Measurements from ENCODE around the gene LRP1B. TPM values are rescaled to one million over a fixed set of nuclear protein-coding genes. Genes with fewer than 3 reads are reported as not detected.

Gene LRP1B
- total RNA-seq, 1 experiment from 2014 or later: not detected

- DNase-seq (ENCODE audit: low spot score): no peak
- in situ Hi-C loops (cut with HindIII; ENCODE audit: low sequenced_read_pairs): no loop called here
Measured at GRCh38 chr2:141517852-141518421, 612.9 kb downstream of the LRP1B start.

GRCh38 chr2:141517180-141517851 is 613.5 kb downstream of the LRP1B start:
- in situ Hi-C loops (cut with HindIII; ENCODE audit: low sequenced_read_pairs): no loop called here
- no peak for DNase-seq (ENCODE audit: low spot score)

GRCh38 chr2:141515931-141516330 is 614.9 kb downstream of the LRP1B start:
- no peak for DNase-seq (ENCODE audit: low spot score)
- in situ Hi-C loops (cut with HindIII; ENCODE audit: low sequenced_read_pairs): no loop called here

- in situ Hi-C loops (cut with HindIII; ENCODE audit: low sequenced_read_pairs): no loop called here
- DNase-seq (ENCODE audit: low spot score): no peak
Measured at GRCh38 chr2:141513853-141514252, 617.0 kb downstream of the LRP1B start.

- DNase-seq (ENCODE audit: low spot score): peak; percentile 52
- in situ Hi-C loops (cut with HindIII; ENCODE audit: low sequenced_read_pairs): no loop called here
Measured at GRCh38 chr2:141508806-141509595, 621.8 kb downstream of the LRP1B start.

- in situ Hi-C loops (cut with HindIII; ENCODE audit: low sequenced_read_pairs): no loop called here
- no peak for DNase-seq (ENCODE audit: low spot score)
Measured at GRCh38 chr2:141508086-141508752, 622.6 kb downstream of the LRP1B start.

GRCh38 chr2:141506135-141506534 is 624.7 kb downstream of the LRP1B start:
- in situ Hi-C loops (cut with HindIII; ENCODE audit: low sequenced_read_pairs): no loop called here
- no peak for DNase-seq (ENCODE audit: low spot score)

- in situ Hi-C loops (cut with HindIII; ENCODE audit: low sequenced_read_pairs): no loop called here
- no peak for DNase-seq (ENCODE audit: low spot score)
Measured at GRCh38 chr2:141501752-141502151, 629.1 kb downstream of the LRP1B start.

- in situ Hi-C loops (cut with HindIII; ENCODE audit: low sequenced_read_pairs): no loop called here
- DNase-seq (ENCODE audit: low spot score): no peak
Measured at GRCh38 chr2:141499123-141499522, 631.7 kb downstream of the LRP1B start.

GRCh38 chr2:141498561-141498960 is 632.3 kb downstream of the LRP1B start:
- DNase-seq (ENCODE audit: low spot score): no peak
- in situ Hi-C loops (cut with HindIII; ENCODE audit: low sequenced_read_pairs): no loop called here

- no peak for DNase-seq (ENCODE audit: low spot score)
- in situ Hi-C loops (cut with HindIII; ENCODE audit: low sequenced_read_pairs): no loop called here
Measured at GRCh38 chr2:141497272-141497671, 633.5 kb downstream of the LRP1B start.

GRCh38 chr2:141496810-141497209 is 634.0 kb downstream of the LRP1B start:
- in situ Hi-C loops (cut with HindIII; ENCODE audit: low sequenced_read_pairs): no loop called here
- DNase-seq (ENCODE audit: low spot score): no peak

GRCh38 chr2:141493936-141494335 is 636.9 kb downstream of the LRP1B start:
- in situ Hi-C loops (cut with HindIII; ENCODE audit: low sequenced_read_pairs): no loop called here
- DNase-seq (ENCODE audit: low spot score): peak; percentile 62

GRCh38 chr2:141492816-141493215 is 638.0 kb downstream of the LRP1B start:
- no peak for DNase-seq (ENCODE audit: low spot score)
- in situ Hi-C loops (cut with HindIII; ENCODE audit: low sequenced_read_pairs): no loop called here

GRCh38 chr2:141490886-141491285 is 639.9 kb downstream of the LRP1B start:
- in situ Hi-C loops (cut with HindIII; ENCODE audit: low sequenced_read_pairs): no loop called here

GRCh38 chr2:141482697-141483096 is 648.1 kb downstream of the LRP1B start:
- in situ Hi-C loops (cut with HindIII; ENCODE audit: low sequenced_read_pairs): no loop called here

More at GRCh38 chr2:141490886-141491285, 639.9 kb downstream of the LRP1B start:
- no peak for DNase-seq (ENCODE audit: low spot score)

GRCh38 chr2:141475801-141476200 is 655.0 kb downstream of the LRP1B start:
- peak; percentile 78 for DNase-seq (ENCODE audit: low spot score)
- in situ Hi-C loops (cut with HindIII; ENCODE audit: low sequenced_read_pairs): no loop called here

More at GRCh38 chr2:141482697-141483096, 648.1 kb downstream of the LRP1B start:
- no peak for DNase-seq (ENCODE audit: low spot score)

- in situ Hi-C loops (cut with HindIII; ENCODE audit: low sequenced_read_pairs): no loop called here
- no peak for DNase-seq (ENCODE audit: low spot score)
Measured at GRCh38 chr2:141468761-141469160, 662.1 kb downstream of the LRP1B start.

- DNase-seq (ENCODE audit: low spot score): no peak
- in situ Hi-C loops (cut with HindIII; ENCODE audit: low sequenced_read_pairs): no loop called here
Measured at GRCh38 chr2:141467331-141467730, 663.5 kb downstream of the LRP1B start.

- in situ Hi-C loops (cut with HindIII; ENCODE audit: low sequenced_read_pairs): no loop called here
- DNase-seq (ENCODE audit: low spot score): no peak
Measured at GRCh38 chr2:141464995-141465394, 665.8 kb downstream of the LRP1B start.

Measured in G401 (cell line).